ENCODE measurements around the gene SLC25A12. TPM values are rescaled to one million over a fixed set of nuclear protein-coding genes. Genes with fewer than 3 reads are reported as not detected.

The SLC25A12 gene
- total and polyA plus RNA-seq, 2 of the 13 experiments (the other 11 are each of a cell fraction or from before 2014, with no cell fraction given): 8.1 to 15.9 TPM

GRCh38 chr2:171893824-171894611 lies at the start of gene SLC25A12 (continued):
- TF ChIP-seq MNT (IDR thresholded peaks at IDR 0.05) (no peak), IRF1 (CRISPR knock-in tag; IDR thresholded peaks at IDR 0.05; ENCODE audit: low read depth) (0 out of 2 replicates have a peak, but pooled peaks have one; percentile 36), ZNF276 (CRISPR knock-in tag; IDR thresholded peaks at IDR 0.05; ENCODE audit: low read depth) (0 out of 2 replicates have a peak, but pooled peaks have one; percentile 21), ZNF713 (CRISPR knock-in tag; IDR thresholded peaks at IDR 0.05) (peak; percentile 21; the same call in 1 of the 2 replicates), ZNF776 (CRISPR knock-in tag; IDR thresholded peaks at IDR 0.05) (no peak), HMGXB3 (CRISPR knock-in tag; IDR thresholded peaks at IDR 0.05; ENCODE audit: borderline replicate concordance) (no peak), E2F5 (CRISPR knock-in tag; conservative IDR thresholded peaks at IDR 0.05) (no peak), ZNF615 (CRISPR knock-in tag; IDR thresholded peaks at IDR 0.05; ENCODE audit: borderline replicate concordance) (no peak), FIP1L1 (IDR thresholded peaks at IDR 0.05; ENCODE audit: borderline replicate concordance, insufficient read depth, low read depth, low read length) (no peak), EHMT2 (IDR thresholded peaks at IDR 0.05; ENCODE audit: borderline replicate concordance, low read depth, low read length) (no peak), CC2D1A (CRISPR knock-in tag; IDR thresholded peaks at IDR 0.05) (no peak), ZNF660 (CRISPR knock-in tag; IDR thresholded peaks at IDR 0.05; ENCODE audit: borderline replicate concordance, low read depth) (no peak), DMTF1 (CRISPR knock-in tag; IDR thresholded peaks at IDR 0.05) (no peak), ZNF24 (IDR thresholded peaks at IDR 0.05) (no peak)
